SU-DHL-6 (cell line): ENCODE results near the gene FANCD2.

Experiments used
- H2AFZ ChIP-seq: fragments of 200-600 bp; sonication (generic); 2 replicates; pipeline ENCODE4 v1.6.1; 2014; ENCODE audit warnings: low read depth, mild to moderate bottlenecking, moderate library complexity, mixed read lengths, antibody characterized with exemption, low read length; ENCODE audit not compliant: severe bottlenecking
- H3F3A ChIP-seq: fragments of 200-600 bp; shearing (Covaris generic); 2 replicates; pipeline ENCODE4 v1.6.0; 2016; ENCODE audit warnings: antibody characterized with exemption, mild to moderate bottlenecking; ENCODE audit not compliant: insufficient read depth
- H3K27ac ChIP-seq: fragments of 200-600 bp; sonication (generic); 2 replicates; pipeline ENCODE4 v1.5.1; 2016; ENCODE audit warnings: low read depth, mild to moderate bottlenecking, low read length, moderate library complexity, mixed read lengths
- H3K27me3 ChIP-seq: fragments of 200-600 bp; sonication (generic), shearing (Covaris generic); 2 replicates; pipeline ENCODE4 v1.6.0; 2014; ENCODE audit warnings: mild to moderate bottlenecking, low read length
- H3K36me3 ChIP-seq: fragments of 200-600 bp; sonication (generic); 2 replicates; pipeline ENCODE4 v1.6.1; 2014; ENCODE audit warnings: mild to moderate bottlenecking, low read length, mixed read lengths
- H3K4me2 ChIP-seq: fragments of 300-600, 200-600 bp; shearing (Covaris generic), sonication (generic); 2 replicates; pipeline ENCODE4 v1.6.0; 2014; ENCODE audit warnings: low read length, low read depth, mild to moderate bottlenecking; ENCODE audit not compliant: poor library complexity, severe bottlenecking
- H3K4me3 ChIP-seq: fragments of 200-600 bp; sonication (generic); 2 replicates; pipeline ENCODE4 v1.5.1; 2014; ENCODE audit warnings: antibody characterized with exemption, low read length, mild to moderate bottlenecking, mixed read lengths; ENCODE audit not compliant: insufficient read depth, poor library complexity, severe bottlenecking
- H3K79me2 ChIP-seq: fragments of 200-600 bp; sonication (generic); 2 replicates; pipeline ENCODE4 v1.6.1; 2014; ENCODE audit warnings: mild to moderate bottlenecking, low read length, moderate library complexity; ENCODE audit not compliant: insufficient read depth
- H3K9ac ChIP-seq: fragments of 200-600 bp; sonication (generic); 2 replicates; pipeline ENCODE4 v1.7.0; 2014; ENCODE audit warnings: mild to moderate bottlenecking, low read length
- H3K9me2 ChIP-seq: fragments of 200-600 bp; sonication (generic); replicated peaks from 2 replicates; pipeline ENCODE4 v1.6.1; 2014; ENCODE audit warnings: low read length; ENCODE audit not compliant: insufficient read depth
- H3K9me3 ChIP-seq: fragments of 200-600 bp; sonication (generic); 2 replicates; pipeline ENCODE4 v1.6.1; 2014; ENCODE audit warnings: low read length, mixed read lengths; ENCODE audit not compliant: insufficient read depth
- H4K20me1 ChIP-seq: fragments of 200-600 bp; sonication (generic); 2 replicates; pipeline ENCODE4 v1.6.1; 2014; ENCODE audit warnings: low read depth, mild to moderate bottlenecking, antibody characterized with exemption, low read length, moderate library complexity, mixed read lengths
- CTCF ChIP-seq: fragments of 200-600 bp; sonication (generic); IDR thresholded peaks from one replicate; pipeline ENCODE4 v1.5.1; 2017; ENCODE audit warnings: antibody characterized with exemption, mild to moderate bottlenecking, low read length, moderate library complexity; ENCODE audit not compliant: insufficient read depth, poor library complexity, severe bottlenecking
- EZH2phosphoT487 ChIP-seq: fragments of 200-600 bp; sonication (generic), shearing (Covaris generic); conservative IDR thresholded peaks from 2 replicates; pipeline ENCODE4 v1.6.1; 2018; ENCODE audit warnings: mild to moderate bottlenecking, antibody characterized with exemption, low read length, moderate library complexity, mixed read lengths

FANCD2 gene

GRCh38 chr3:10010878-10011465, 15.3 kb upstream of the FANCD2 start:
- H3K9ac ChIP-seq: peak overlapping the region; percentile 58
- H3K79me2 ChIP-seq: no peaks in the 10 kb centered on the region
- TF ChIP-seq CTCF: no peak
- TF ChIP-seq EZH2phosphoT487: no peak
- no peaks in the 10 kb centered on the region for H3K36me3 ChIP-seq
- no peaks in the 10 kb centered on the region for H3K9me2 ChIP-seq
- H3K4me3 ChIP-seq: peak overlapping the region; percentile 56
- no peaks in the 10 kb centered on the region for H3K27me3 ChIP-seq
- H3K27ac ChIP-seq: no peak overlapping the region
- peak overlapping the region; percentile 65 for H3K4me2 ChIP-seq
- H4K20me1 ChIP-seq: no peaks in the 10 kb centered on the region
- no peaks in the 10 kb centered on the region for H3K9me3 ChIP-seq
- H2AFZ ChIP-seq: peak overlapping the region; percentile 54
- H3F3A ChIP-seq: no peaks in the 10 kb centered on the region

GRCh38 chr3:10011631-10012030, 14.6 kb upstream of the FANCD2 start:
- Histone ChIP-seq H3K4me2 (no peak overlapping the region), H3K4me3 (no peak overlapping the region), H3K79me2 (no peaks in the 10 kb centered on the region), H4K20me1 (no peaks in the 10 kb centered on the region), H3F3A (no peaks in the 10 kb centered on the region), H3K27me3 (no peaks in the 10 kb centered on the region), H2AFZ (no peak overlapping the region), H3K27ac (no peak overlapping the region), H3K9me2 (no peaks in the 10 kb centered on the region), H3K9me3 (no peaks in the 10 kb centered on the region), H3K36me3 (no peaks in the 10 kb centered on the region), H3K9ac (no peak overlapping the region)
- TF ChIP-seq EZH2phosphoT487 (no peak), CTCF (no peak)

- Histone ChIP-seq H3F3A (no peaks in the 10 kb centered on the region), H3K9me2 (no peaks in the 10 kb centered on the region), H3K27ac (no peak overlapping the region), H3K4me3 (no peak overlapping the region), H2AFZ (no peak overlapping the region), H3K4me2 (no peak overlapping the region), H4K20me1 (no peaks in the 10 kb centered on the region), H3K36me3 (no peaks in the 10 kb centered on the region), H3K9ac (no peak overlapping the region), H3K79me2 (no peaks in the 10 kb centered on the region), H3K27me3 (no peaks in the 10 kb centered on the region), H3K9me3 (no peaks in the 10 kb centered on the region)
- TF ChIP-seq CTCF (no peak), EZH2phosphoT487 (no peak)
Measured at GRCh38 chr3:10012106-10012505, 14.1 kb upstream of the FANCD2 start.
